Upper lobe of right lung (tissue), 1 donor: ENCODE data around the gene CDH4. TPM values are rescaled to one million over a fixed set of nuclear protein-coding genes. Genes with fewer than 3 reads are reported as not detected.

ENCODE experiments used
- ATAC-seq: fragments of 200-7000 bp; cut with Tn5 transposase; one replicate; pipeline ENCODE4 v1.9.1; 2020; ENCODE audit warnings: mild to moderate bottlenecking, moderate library complexity
- DNase-seq: peaks from one replicate; pipeline ENCODE4 v3.0.0-alpha.2; 2020
- H3K27ac ChIP-seq: fragments of 200-600 bp; one replicate; pipeline ENCODE4 v1.8.0; 2022
- H3K27me3 ChIP-seq: fragments of 200-600 bp; one replicate; pipeline ENCODE4 v1.8.0; 2022; ENCODE audit warnings: mild to moderate bottlenecking
- H3K36me3 ChIP-seq: fragments of 200-600 bp; one replicate; pipeline ENCODE4 v1.8.0; 2022
- H3K4me1 ChIP-seq: fragments of 200-600 bp; one replicate; pipeline ENCODE4 v1.8.0; 2022
- H3K4me3 ChIP-seq: fragments of 200-600 bp; one replicate; pipeline ENCODE4 v1.8.0; 2022; ENCODE audit warnings: mild to moderate bottlenecking
- H3K9me3 ChIP-seq: fragments of 200-600 bp; one replicate; pipeline ENCODE4 v1.8.0; 2022
- CTCF ChIP-seq: fragments of 200-600 bp; IDR thresholded peaks from one replicate; pipeline ENCODE4 v1.8.0; 2022; ENCODE audit warnings: antibody characterized with exemption
- intact Hi-C: fragments of 100-400 bp; cut with DNase I; formaldehyde crosslinking; loops from one replicate; pipeline ENCODE4 v1.11.0; 2022
- total RNA-seq: library from RNA; stranded (reverse); fragmentation: NEBNext Ultra II Directional; extraction: Animal tissue kit (Norgen Biotek cat#: 25700); gene quantifications from one replicate; pipeline ENCODE4 v1.2.1, GENCODE V29; 2021
- donor health status: DM: no; HTN: yes; CAD: no; lungs with severe emphysema.

CDH4 gene
- total RNA-seq, 1 donor from 2014 or later = 0.23 TPM

GRCh38 chr20:61806995-61807394, 554.9 kb downstream of the CDH4 start:
- TF ChIP-seq CTCF = no peak
- intact Hi-C loops = no loop called here
- Histone ChIP-seq H3K4me3 (no peak overlapping the region), H3K36me3 (no peaks in the 10 kb centered on the region), H3K9me3 (no peaks in the 10 kb centered on the region), H3K4me1 (no peaks in the 10 kb centered on the region), H3K27ac (no peak overlapping the region), H3K27me3 (peaks cover 10% of the 10 kb centered on the region)
- ATAC-seq = no peak
- DNase-seq = peak; percentile 55

- peak; percentile 37 for DNase-seq
- Histone ChIP-seq H3K27ac (no peak overlapping the region), H3K36me3 (no peaks in the 10 kb centered on the region), H3K27me3 (peaks cover 10% of the 10 kb centered on the region), H3K4me3 (no peak overlapping the region), H3K4me1 (no peaks in the 10 kb centered on the region), H3K9me3 (no peaks in the 10 kb centered on the region)
- no peak for ATAC-seq
- intact Hi-C loops = no loop called here
- TF ChIP-seq CTCF = no peak
Observed at GRCh38 chr20:61807471-61808160, 555.6 kb downstream of the CDH4 start.

GRCh38 chr20:61808447-61808846, 556.4 kb downstream of the CDH4 start:
- Histone ChIP-seq H3K27ac (no peak overlapping the region), H3K4me3 (no peak overlapping the region), H3K27me3 (peaks cover 10% of the 10 kb centered on the region), H3K4me1 (no peaks in the 10 kb centered on the region), H3K9me3 (no peaks in the 10 kb centered on the region), H3K36me3 (no peaks in the 10 kb centered on the region)
- TF ChIP-seq CTCF = no peak
- intact Hi-C loops = no loop called here
- no peak for ATAC-seq
- peak; percentile 51 for DNase-seq

GRCh38 chr20:61809006-61809770, 557.1 kb downstream of the CDH4 start:
- H3K36me3 ChIP-seq = no peaks in the 10 kb centered on the region
- intact Hi-C loops = no loop called here
- no peak for TF ChIP-seq CTCF
- H3K4me3 ChIP-seq = no peak overlapping the region
- H3K4me1 ChIP-seq = no peaks in the 10 kb centered on the region
- no peaks in the 10 kb centered on the region for H3K9me3 ChIP-seq
- peaks cover 7% of the 10 kb centered on the region for H3K27me3 ChIP-seq
- DNase-seq = no peak
- no peak for ATAC-seq
- no peak overlapping the region for H3K27ac ChIP-seq

GRCh38 chr20:61810066-61810737, 558.1 kb downstream of the CDH4 start:
- no peak for TF ChIP-seq CTCF
- intact Hi-C loops = no loop called here
- peaks cover 4% of the 10 kb centered on the region for H3K27me3 ChIP-seq
- ATAC-seq (no peak), DNase-seq (no peak)
- H3K36me3 ChIP-seq = no peaks in the 10 kb centered on the region
- H3K9me3 ChIP-seq = no peaks in the 10 kb centered on the region
- no peak overlapping the region for H3K27ac ChIP-seq
- no peak overlapping the region for H3K4me3 ChIP-seq
- no peaks in the 10 kb centered on the region for H3K4me1 ChIP-seq
